Progenitor cell of endocrine pancreas (in vitro differentiated cells): ENCODE data around the gene DGKI. TPM values are rescaled to one million over a fixed set of nuclear protein-coding genes. Genes with fewer than 3 reads are reported as not detected.

Experiments used
- DNase-seq: peaks from one replicate; pipeline ENCODE4 v3.0.0; 2021; ENCODE audit warnings: low spot score; ENCODE audit not compliant: unreplicated experiment
- H3K27ac Mint-ChIP-seq: 2 replicates; pipeline ENCODE4 v1.8.0; 2021; ENCODE audit warnings: mild to moderate bottlenecking, moderate library complexity, mixed read lengths
- H3K27me3 Mint-ChIP-seq: 2 replicates; pipeline ENCODE4 v1.8.0; 2021; ENCODE audit warnings: mixed read lengths
- H3K36me3 Mint-ChIP-seq: 2 replicates; pipeline ENCODE4 v1.8.0; 2022; ENCODE audit warnings: mixed read lengths; ENCODE audit not compliant: insufficient read depth
- H3K4me1 Mint-ChIP-seq: 2 replicates; pipeline ENCODE4 v1.8.0; 2021; ENCODE audit warnings: low read depth, mixed read lengths
- H3K4me3 Mint-ChIP-seq: 2 replicates; pipeline ENCODE4 v1.8.0; 2021; ENCODE audit warnings: low read depth, mild to moderate bottlenecking, moderate library complexity, mixed read lengths
- H3K9me3 Mint-ChIP-seq: 2 replicates; pipeline ENCODE4 v1.8.0; 2021; ENCODE audit warnings: low read depth, mixed read lengths
- total RNA-seq: library from RNA; stranded (reverse); gene quantifications from 2 replicates; pipeline ENCODE4 v1.2.1, GENCODE V29; 2021
- TF ChIP-seq, protein P1 (sequence below): fragments of 200-600 bp; sonication (generic); IDR thresholded peaks from one replicate; pipeline ENCODE4 v1.5.0; 2021; ENCODE audit warnings: antibody characterized with exemption, mild to moderate bottlenecking; ENCODE audit not compliant: unreplicated experiment

The DGKI gene
- total RNA-seq, 1 donor from 2014 or later: 0.41 TPM

- peaks cover 13% of the 10 kb centered on the region for H3K9me3 Mint-ChIP-seq
- peaks cover 7% of the 10 kb centered on the region for H3K4me1 Mint-ChIP-seq
- peaks cover 2% of the 10 kb centered on the region for H3K36me3 Mint-ChIP-seq
- H3K4me3 Mint-ChIP-seq: no peak overlapping the region
- no peak overlapping the region for H3K27ac Mint-ChIP-seq
- TF ChIP-seq, protein P1, sequence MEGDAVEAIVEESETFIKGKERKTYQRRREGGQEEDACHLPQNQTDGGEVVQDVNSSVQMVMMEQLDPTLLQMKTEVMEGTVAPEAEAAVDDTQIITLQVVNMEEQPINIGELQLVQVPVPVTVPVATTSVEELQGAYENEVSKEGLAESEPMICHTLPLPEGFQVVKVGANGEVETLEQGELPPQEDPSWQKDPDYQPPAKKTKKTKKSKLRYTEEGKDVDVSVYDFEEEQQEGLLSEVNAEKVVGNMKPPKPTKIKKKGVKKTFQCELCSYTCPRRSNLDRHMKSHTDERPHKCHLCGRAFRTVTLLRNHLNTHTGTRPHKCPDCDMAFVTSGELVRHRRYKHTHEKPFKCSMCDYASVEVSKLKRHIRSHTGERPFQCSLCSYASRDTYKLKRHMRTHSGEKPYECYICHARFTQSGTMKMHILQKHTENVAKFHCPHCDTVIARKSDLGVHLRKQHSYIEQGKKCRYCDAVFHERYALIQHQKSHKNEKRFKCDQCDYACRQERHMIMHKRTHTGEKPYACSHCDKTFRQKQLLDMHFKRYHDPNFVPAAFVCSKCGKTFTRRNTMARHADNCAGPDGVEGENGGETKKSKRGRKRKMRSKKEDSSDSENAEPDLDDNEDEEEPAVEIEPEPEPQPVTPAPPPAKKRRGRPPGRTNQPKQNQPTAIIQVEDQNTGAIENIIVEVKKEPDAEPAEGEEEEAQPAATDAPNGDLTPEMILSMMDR: no peak
- no peak for DNase-seq
- no peaks in the 10 kb centered on the region for H3K27me3 Mint-ChIP-seq
These were observed 103.8 kb downstream of the DGKI start for GRCh38 chr7:137743021-137743420.

- H3K36me3 Mint-ChIP-seq: peaks cover 2% of the 10 kb centered on the region
- TF ChIP-seq, protein P1: no peak
- no peak overlapping the region for H3K4me3 Mint-ChIP-seq
- no peak for DNase-seq
- H3K27ac Mint-ChIP-seq: no peak overlapping the region
- H3K9me3 Mint-ChIP-seq: peaks cover 13% of the 10 kb centered on the region
- no peaks in the 10 kb centered on the region for H3K27me3 Mint-ChIP-seq
- no peaks in the 10 kb centered on the region for H3K4me1 Mint-ChIP-seq
These were observed 104.7 kb downstream of the DGKI start for GRCh38 chr7:137742051-137742450.

GRCh38 chr7:137741443-137741842 is 105.3 kb downstream of the DGKI start:
- TF ChIP-seq, protein P1: no peak
- H3K27me3 Mint-ChIP-seq: no peaks in the 10 kb centered on the region
- no peak for DNase-seq
- no peak overlapping the region for H3K4me3 Mint-ChIP-seq
- peaks cover 13% of the 10 kb centered on the region for H3K9me3 Mint-ChIP-seq
- H3K4me1 Mint-ChIP-seq: no peaks in the 10 kb centered on the region
- H3K36me3 Mint-ChIP-seq: peaks cover 2% of the 10 kb centered on the region
- H3K27ac Mint-ChIP-seq: no peak overlapping the region

DNA sequence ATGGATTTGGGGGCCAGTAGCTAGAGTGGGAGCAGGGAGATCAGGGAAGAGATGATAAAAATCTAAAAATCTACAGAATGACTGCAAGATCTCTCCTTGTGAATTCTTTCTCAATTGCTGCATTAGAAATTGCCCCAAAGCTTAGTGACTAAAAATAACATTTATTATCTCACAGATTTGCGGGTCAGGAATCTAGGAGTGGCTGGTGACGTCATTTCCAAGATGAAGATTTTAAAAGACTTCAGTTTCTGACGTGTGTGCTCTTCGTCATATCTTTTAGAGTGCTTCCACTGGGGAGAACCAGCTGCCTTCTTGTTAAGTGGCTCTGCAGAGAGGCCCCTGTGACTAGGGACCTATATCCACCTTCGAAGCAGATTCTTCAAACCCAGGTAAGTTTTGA is 112.6 kb downstream of the DGKI start:
- TF ChIP-seq, protein P1: no peak
- Mint-ChIP-seq H3K9me3 (no peaks in the 10 kb centered on the region), H3K27ac (no peak overlapping the region), H3K4me1 (no peaks in the 10 kb centered on the region), H3K27me3 (peaks cover 6% of the 10 kb centered on the region), H3K36me3 (no peaks in the 10 kb centered on the region), H3K4me3 (no peak overlapping the region)
- no peak for DNase-seq

DNA sequence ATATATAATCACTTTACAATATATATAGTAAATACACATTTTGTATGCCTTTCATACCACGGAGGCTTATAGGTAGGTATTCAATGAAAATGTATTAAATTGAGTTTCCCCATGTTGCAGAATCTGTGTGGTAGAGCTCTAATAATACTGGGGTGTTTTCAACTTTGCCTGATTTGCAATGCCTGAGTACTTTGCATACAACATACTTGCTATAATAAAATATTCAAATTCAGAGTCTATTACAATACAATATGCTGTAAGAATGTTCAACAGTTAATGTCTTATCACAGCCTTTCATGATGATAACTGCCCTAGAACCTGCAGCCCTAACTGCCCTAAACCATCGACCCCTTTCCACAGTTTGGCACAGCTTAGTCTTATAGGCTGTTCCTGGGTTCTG is 114.6 kb downstream of the DGKI start:
- Mint-ChIP-seq H3K4me3 (no peak overlapping the region), H3K27me3 (peaks cover 6% of the 10 kb centered on the region), H3K27ac (no peak overlapping the region), H3K36me3 (no peaks in the 10 kb centered on the region), H3K4me1 (no peaks in the 10 kb centered on the region), H3K9me3 (no peaks in the 10 kb centered on the region)
- no peak for DNase-seq
- TF ChIP-seq, protein P1: no peak
